HG02763 (cell line): Measurements from ENCODE around the gene KDM2A.
"Not testable (repeated sequence)": the region's sequence is repeated elsewhere in the genome, so short reads cannot be mapped to it uniquely, and the experiment has no call there.

Experiments
- ATAC-seq: cut with Tn5 transposase; IDR thresholded peaks from one replicate; pipeline ENCODE4 v1.9.1; 2021; ENCODE audit warnings: mild to moderate bottlenecking, moderate library complexity; ENCODE audit not compliant: unreplicated experiment

Gene KDM2A

DNA sequence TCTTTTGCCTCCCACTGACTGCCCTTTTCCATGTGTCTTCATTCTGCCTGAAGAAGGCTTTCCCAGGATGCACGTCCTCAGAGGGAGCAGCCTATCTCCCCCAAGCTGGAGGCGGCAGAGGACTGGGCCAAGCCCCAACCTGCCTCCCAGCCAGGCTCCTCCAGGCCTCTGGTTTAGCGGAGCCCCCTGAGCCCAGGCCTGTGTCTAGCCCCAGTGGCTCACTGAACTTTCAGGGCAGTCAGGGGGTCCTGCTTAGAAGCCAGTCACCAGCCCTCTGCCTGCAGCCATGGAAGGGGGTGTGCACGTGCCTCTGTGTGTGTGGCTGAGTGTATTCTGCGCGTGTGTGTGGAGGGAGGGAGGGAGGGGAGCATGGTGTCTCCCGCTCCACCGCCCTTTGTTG lies 136.8 kb downstream of the KDM2A start:
- ATAC-seq = no peak

DNA sequence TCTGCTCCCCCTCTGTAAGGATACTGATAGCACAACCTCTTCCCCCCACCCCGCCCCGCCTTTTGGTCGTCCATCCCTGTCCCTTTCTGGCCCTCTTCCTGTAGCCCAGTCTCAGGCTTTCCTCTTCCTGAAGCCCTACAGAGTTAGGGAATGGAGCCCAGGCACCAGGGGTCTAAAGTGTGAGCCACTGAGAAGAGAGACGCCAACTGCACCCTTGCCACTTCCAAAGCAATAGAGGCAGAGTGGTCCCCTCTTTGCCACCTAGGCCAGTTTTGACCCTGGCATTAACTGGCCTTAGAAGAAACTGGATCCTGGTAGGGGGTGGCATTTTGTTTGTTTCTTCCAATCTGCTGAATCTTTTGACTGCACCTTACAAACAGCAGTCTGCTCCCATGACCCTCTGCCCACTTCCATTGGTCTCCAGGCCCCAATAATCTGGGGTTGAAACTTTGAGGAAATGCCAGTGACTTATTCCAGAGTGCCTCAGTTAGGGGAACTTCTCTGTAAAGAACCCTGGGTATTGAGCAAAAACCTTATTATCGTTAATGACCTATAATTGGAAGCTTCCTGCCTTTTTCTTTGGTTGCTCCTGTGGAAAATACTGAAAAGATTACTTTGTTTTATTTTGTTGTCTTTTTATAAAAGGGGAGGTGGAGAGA lies 137.5 kb downstream of the KDM2A start:
- ATAC-seq = no peak

GRCh38 chr11:67260406-67260805 lies 141.3 kb downstream of the KDM2A start:
- no peak for ATAC-seq

DNA sequence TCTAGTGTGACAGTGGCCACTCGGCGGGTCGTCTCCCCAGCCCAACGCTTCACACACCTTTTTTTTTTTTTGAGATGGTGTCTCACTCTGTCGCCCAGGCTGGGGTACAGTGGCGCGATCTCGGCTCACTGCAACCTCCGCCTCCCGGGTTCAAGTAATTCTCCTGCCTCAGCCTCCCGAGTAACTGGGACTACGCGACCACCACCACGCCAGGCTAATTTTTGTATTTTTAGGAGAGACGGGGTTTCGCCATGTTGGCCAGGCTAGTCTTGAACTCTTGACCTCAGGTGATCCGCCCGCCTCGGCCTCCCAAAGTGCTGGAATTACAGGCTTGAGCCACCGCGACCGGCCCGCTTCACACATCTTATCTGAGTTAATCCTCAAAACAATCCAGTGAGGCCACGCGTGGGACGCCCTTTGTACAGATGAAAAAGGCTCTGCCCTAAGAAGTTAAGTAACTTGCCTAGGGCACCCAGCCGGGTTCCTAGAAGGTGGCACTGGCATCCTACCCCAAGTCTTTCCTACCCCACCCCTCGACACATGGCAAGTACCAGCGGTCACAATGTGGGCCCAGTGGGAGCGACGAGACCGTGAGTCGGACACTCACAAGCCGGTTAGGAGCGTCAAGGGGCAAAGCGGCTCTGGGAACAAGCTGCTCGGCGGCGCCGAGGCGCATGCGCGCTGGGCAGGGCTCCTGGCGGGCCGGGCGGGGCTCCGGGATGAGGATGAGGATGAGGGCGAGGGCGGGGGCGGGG lies 142.0 kb downstream of the KDM2A start:
- ATAC-seq = not testable (repeated sequence)

DNA sequence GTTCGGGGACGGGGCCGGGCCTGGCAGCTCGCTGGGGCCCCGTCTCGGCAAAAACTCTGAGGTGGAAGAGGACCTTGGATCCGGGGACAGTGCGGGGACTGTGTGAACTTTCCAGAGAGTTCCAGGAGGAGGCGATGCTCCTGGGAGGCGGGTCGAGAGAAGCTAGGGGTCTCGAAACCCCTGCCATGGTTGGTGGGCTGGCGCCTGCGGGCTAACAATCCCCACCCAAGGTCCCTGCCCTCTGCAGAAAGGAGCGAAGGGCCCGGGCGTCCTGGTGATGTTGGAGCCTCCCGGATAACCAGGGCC lies 142.5 kb downstream of the KDM2A start:
- ATAC-seq = no peak

- no peak for ATAC-seq
Observed at GRCh38 chr11:67261946-67262681, 143.1 kb downstream of the KDM2A start.

DNA sequence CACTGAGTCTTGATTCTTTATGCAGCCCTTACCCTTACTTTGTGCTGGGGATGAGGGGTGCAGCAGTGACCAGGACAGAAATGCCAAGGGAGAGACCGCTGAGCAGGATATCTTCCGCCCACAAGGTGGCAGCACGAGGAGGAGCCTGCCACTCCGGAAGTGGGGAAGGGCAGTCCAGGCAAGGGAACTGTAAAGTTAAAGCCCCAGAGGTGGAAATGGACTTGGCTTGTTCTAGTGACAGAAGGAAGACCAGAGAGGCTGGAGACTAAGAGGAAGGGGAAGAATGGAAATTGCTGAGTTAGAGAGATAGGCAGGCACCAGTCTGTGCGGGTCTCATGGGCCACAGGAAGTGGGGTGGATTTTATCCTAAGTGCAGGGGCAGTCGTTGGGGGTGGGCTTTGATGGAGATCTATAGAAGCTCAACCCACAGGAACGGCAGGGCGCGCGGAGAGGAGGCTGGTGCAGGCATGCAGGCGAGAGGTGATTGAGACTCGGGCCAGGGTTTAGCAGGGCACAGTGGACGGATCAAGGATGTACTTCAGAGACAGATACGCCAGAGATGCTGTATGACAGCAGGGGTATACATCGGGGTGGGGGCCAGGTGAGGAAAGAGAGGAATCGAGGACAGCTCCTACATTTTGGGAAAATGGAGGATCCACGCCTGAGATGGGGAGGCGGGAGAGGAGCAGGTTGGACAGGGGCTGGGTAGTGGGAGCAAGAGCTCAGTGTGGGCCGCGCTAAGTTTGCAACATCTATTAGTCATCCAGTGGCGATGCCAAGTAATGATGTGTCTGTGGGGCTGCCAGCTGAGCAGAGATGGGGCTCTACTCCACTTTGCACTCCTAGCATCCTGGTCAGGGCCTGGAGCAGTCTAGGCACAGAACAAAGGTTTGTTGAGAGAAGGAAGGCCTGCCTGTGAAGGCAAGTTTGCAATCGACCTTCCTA lies 143.9 kb downstream of the KDM2A start:
- no peak for ATAC-seq

- ATAC-seq = no peak
Observed at GRCh38 chr11:67264260-67264659, 145.2 kb downstream of the KDM2A start.

DNA sequence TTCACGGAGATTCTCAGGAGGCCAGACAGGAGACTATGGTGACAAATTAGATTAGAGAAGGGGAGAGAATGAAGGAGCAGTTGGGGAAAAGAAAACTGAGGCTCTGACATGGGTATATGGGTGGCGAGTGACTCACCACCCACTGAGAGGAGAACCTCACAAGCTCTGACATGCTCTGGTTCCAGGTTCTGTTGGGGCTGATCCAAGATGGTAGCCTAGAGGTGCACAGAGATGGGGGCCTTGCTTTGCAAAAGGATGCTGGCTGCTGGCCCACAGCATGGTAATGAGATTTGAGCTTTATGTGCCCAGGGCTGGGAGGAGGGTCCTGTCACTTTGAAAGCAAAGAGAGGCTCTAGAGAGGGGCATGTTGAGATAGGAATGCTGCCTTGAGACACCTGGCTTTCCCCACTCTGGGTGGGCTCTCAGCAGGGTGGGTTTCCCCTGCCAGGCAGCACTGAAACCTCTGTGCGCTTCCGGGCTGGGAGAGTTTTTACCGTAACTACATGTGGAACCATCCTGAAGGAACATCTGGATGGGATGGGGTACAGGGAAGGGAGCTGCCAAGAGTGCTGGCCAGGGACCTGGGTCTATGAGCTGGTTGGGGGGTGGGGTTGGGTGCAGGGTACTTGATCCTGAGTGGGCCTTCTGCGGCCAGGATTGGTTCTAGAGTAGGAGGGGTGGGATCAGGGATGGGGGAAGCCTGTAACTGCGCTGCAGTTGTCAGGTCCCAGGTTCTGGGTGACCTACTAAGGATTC lies 146.0 kb downstream of the KDM2A start:
- ATAC-seq = no peak

GRCh38 chr11:67265633-67266448 lies 146.8 kb downstream of the KDM2A start:
- ATAC-seq = peak; percentile 55

DNA sequence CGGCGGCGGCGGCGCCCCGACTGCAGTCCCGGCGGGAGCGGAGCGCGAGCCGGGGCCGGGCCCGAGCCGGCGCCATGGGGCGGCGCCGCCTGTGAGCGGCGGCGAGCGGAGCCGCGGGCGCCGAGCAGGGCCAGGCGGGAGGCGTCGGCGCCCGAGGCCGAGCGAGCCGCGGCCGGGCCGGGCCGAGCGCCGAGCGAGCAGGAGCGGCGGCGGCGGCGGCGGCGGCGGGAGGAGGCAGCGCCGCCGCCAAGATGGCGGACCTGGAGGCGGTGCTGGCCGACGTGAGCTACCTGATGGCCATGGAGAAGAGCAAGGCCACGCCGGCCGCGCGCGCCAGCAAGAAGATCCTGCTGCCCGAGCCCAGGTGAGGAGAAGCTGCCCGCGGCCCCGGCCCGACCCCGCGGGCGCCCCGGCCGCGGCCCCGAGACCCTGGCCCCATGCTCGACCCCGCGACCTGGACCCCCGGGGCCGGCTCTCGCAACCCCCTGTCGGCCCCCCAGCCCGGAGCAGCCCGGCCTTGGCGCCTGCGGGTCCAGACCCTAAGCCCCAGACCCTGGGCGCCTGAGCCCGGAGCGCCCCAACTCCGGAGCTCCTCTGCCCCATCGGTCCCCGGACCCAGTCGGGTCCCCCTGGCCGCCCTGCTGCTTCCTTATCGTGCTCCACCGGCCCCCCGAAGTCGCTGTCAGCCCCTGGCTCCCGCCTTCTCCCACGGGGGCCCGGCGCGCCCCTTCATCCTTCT lies 147.6 kb downstream of the KDM2A start, which contains the start of gene GRK2:
Gene GRK2 (plus strand): TSS at position 25 of the 739 bp plus-strand sequence. CDS start 227 bp downstream, at position 252.
- peak; percentile 10 for ATAC-seq

DNA sequence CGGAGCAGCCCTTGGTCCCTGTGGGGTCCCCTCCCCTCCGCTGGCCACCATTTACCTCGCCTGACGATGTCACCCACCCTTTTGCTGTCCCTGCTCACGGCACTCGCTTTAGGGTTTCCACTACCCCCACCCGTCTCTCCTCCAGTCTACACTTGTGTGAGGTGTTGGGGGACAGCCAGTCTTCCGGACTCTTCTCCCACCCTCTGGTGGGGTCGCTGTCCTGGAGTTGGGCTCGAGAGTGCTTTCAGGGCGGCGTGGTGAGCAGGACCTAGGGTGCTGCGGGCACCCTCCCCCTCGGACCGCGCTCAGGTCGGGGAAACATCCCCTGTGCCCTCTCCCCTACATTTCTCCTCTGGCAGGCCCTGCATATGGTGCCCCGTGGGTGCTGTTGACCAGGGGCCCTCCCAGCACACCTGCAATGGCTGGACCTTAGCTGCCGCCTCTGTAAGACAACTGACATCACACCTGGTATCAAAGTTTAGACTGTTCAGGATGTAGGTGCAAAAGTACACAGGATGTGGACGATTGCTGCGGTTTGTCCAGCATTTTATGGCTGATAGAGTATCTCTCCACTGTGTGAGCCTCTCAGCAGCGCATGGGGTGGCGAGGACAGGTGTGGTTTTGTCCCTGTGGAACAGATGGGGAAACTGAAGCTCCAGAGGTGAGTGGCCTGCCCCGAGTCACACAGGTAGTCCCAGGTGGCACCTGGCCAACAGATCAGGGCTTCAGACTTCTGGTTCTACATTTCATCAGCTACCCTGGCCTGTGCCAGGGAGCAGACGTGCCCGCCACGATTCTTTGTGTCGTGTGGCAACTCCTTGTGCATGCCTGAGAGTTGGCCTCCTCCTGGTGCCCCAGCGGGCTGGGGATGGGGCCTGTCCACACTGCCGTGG lies 148.4 kb downstream of the KDM2A start:
- no peak for ATAC-seq

DNA sequence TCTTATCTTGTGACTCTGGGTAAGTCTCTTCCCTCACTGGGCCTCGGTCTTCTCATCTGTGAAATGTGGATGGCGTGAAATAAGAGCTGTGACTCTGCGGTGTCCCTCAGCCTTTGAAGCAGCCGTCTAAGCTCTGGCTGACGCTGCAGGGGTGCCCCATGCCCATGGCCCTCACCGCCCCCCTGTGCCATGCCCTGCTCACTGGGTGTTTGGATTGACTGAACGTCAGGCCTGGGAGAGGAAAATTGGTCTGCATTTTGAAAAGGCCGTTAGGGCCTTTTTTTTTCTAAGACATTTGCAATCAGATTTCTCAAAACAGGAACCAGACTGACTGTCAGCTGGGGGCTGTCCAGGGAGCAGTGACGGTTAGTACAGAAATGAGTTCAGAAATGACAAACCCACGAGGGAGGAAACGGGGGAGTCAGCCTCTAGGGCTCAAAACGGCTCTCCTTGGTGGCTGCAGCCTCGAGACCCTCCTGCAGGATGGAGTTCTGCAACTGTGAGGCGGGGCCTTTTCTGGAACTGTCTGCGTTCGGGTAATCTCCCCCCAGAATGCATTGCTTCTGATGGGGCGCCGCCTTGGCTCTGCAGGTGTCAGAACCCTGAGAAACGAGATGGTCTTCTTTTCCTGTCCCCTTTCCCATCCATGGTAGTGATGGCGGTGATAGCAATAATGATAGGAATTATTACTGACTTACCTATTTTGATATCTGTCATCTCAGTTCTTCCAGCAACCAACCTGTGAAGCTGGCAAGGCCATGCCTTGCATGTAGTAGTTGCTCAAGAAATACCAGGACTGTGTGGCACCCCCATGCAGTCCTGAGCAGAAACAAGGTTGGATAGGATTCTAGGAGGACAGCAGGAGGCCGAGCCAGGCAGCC lies 149.3 kb downstream of the KDM2A start:
- no peak for ATAC-seq

- no peak for ATAC-seq
Observed at GRCh38 chr11:67268962-67269268, 149.9 kb downstream of the KDM2A start.

GRCh38 chr11:67269401-67270255 lies 150.6 kb downstream of the KDM2A start:
- ATAC-seq = no peak
